Gastroesophageal sphincter (tissue), 3 donors: Measurements from ENCODE around the gene EAF2.

ENCODE experiments used
- EP300 ChIP-seq: sonication (generic); formaldehyde crosslinking; IDR thresholded peaks from one replicate; pipeline ENCODE4 v1.6.1; 2017; ENCODE audit warnings: antibody characterized with exemption, mild to moderate bottlenecking
- POLR2A ChIP-seq, 2 donors: fragments of 450-650 bp; IDR thresholded peaks; one replicate each; pipeline ENCODE4 v1.6.1; 2017; ENCODE audit warnings: antibody characterized with exemption in 2 of 2, mild to moderate bottlenecking in 2 of 2, moderate library complexity in 1 of 2
- TF ChIP-seq, protein P1 (sequence below), 4 experiments: fragments of 200-600 bp in 2 of 4; fragments of 450-650 bp in 2 of 4; sonication (generic) in 1 of 4; IDR thresholded peaks; one replicate each; pipeline ENCODE4 v1.5.1; 2017 to 2019; ENCODE audit warnings: antibody characterized with exemption in 4 of 4, mild to moderate bottlenecking in 2 of 4, moderate library complexity in 2 of 4

GRCh38 chr3:121870717-121871116 is 35.7 kb downstream of the EAF2 start:
- TF ChIP-seq, protein P1, sequence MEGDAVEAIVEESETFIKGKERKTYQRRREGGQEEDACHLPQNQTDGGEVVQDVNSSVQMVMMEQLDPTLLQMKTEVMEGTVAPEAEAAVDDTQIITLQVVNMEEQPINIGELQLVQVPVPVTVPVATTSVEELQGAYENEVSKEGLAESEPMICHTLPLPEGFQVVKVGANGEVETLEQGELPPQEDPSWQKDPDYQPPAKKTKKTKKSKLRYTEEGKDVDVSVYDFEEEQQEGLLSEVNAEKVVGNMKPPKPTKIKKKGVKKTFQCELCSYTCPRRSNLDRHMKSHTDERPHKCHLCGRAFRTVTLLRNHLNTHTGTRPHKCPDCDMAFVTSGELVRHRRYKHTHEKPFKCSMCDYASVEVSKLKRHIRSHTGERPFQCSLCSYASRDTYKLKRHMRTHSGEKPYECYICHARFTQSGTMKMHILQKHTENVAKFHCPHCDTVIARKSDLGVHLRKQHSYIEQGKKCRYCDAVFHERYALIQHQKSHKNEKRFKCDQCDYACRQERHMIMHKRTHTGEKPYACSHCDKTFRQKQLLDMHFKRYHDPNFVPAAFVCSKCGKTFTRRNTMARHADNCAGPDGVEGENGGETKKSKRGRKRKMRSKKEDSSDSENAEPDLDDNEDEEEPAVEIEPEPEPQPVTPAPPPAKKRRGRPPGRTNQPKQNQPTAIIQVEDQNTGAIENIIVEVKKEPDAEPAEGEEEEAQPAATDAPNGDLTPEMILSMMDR (IDR thresholded peaks at IDR 0.05) = no peak
- TF ChIP-seq POLR2A (IDR thresholded peaks at IDR 0.05) = no peak
- TF ChIP-seq EP300 = no peak
